Inferior parietal cortex (tissue), 1 donor: ENCODE results near the gene PRPS2.

Source experiments
- DNase-seq: peaks from one replicate; pipeline ENCODE4 v3.0.0-alpha.2; 2016; ENCODE audit errors: extremely low spot score

Gene PRPS2

GRCh38 chrX:12814420-12814819 lies 23.2 kb downstream of the PRPS2 start:
- DNase-seq = peak; percentile 59

- DNase-seq = no peak
Measured at GRCh38 chrX:12817528-12817927, 26.3 kb downstream of the PRPS2 start.

- DNase-seq = no peak
Measured at GRCh38 chrX:12819222-12819621, 28.0 kb downstream of the PRPS2 start.

GRCh38 chrX:12820737-12821136 lies 29.5 kb downstream of the PRPS2 start:
- DNase-seq = no peak

- no peak for DNase-seq
Measured at GRCh38 chrX:12824944-12825343, 33.7 kb downstream of the PRPS2 start.

GRCh38 chrX:12825801-12826200 lies 34.6 kb downstream of the PRPS2 start:
- no peak for DNase-seq

GRCh38 chrX:12843061-12843667 lies 52.0 kb downstream of the PRPS2 start:
- no peak for DNase-seq

- DNase-seq = no peak
Measured at GRCh38 chrX:12843668-12844279, 52.6 kb downstream of the PRPS2 start.

GRCh38 chrX:12844319-12844718 lies 53.1 kb downstream of the PRPS2 start:
- no peak for DNase-seq

- no peak for DNase-seq
Measured at GRCh38 chrX:12865359-12865758, 74.1 kb downstream of the PRPS2 start.

- DNase-seq = no peak
Measured at GRCh38 chrX:12866451-12867377, 75.5 kb downstream of the PRPS2 start, which contains the start of gene TLR7. Gene TLR7 (plus strand): TSS chrX:12867072. CDS start chrX:12867579, 507 bp downstream.

GRCh38 chrX:12867685-12868084 lies 76.5 kb downstream of the PRPS2 start:
- DNase-seq = peak; percentile 9

GRCh38 chrX:12868747-12869146 lies 77.5 kb downstream of the PRPS2 start:
- no peak for DNase-seq

GRCh38 chrX:12871257-12871656 lies 80.0 kb downstream of the PRPS2 start:
- DNase-seq = no peak

- DNase-seq = no peak
Measured at GRCh38 chrX:12872741-12873140, 81.5 kb downstream of the PRPS2 start.
